ENCODE measurements around the gene OPRD1.
"Not testable (repeated sequence)": the region's sequence is repeated elsewhere in the genome, so short reads cannot be mapped to it uniquely, and the experiment has no call there.

OPRD1 gene

GRCh38 chr1:28848416-28848815 lies 36.4 kb downstream of the OPRD1 start:
- no peak for DNase-seq

GRCh38 chr1:28853093-28853742 lies 41.2 kb downstream of the OPRD1 start:
- DNase-seq, result no peak

- not testable (repeated sequence) for DNase-seq
Measured at GRCh38 chr1:28854406-28854805, 42.4 kb downstream of the OPRD1 start.

GRCh38 chr1:28855046-28855445 lies 43.1 kb downstream of the OPRD1 start:
- no peak for DNase-seq

GRCh38 chr1:28855469-28855951 lies 43.5 kb downstream of the OPRD1 start:
- DNase-seq, result no peak

- no peak for DNase-seq
Measured at GRCh38 chr1:28855969-28856368, 44.0 kb downstream of the OPRD1 start.

GRCh38 chr1:28860332-28861073 lies 48.5 kb downstream of the OPRD1 start:
- peak; percentile 71 for DNase-seq

- DNase-seq, result no peak
Measured at GRCh38 chr1:28862571-28863403, 50.8 kb downstream of the OPRD1 start.

GRCh38 chr1:28864695-28865094 lies 52.7 kb downstream of the OPRD1 start:
- peak; percentile 82 for DNase-seq

GRCh38 chr1:28865997-28866650 lies 54.2 kb downstream of the OPRD1 start:
- DNase-seq, result no peak

- DNase-seq, result no peak
Measured at GRCh38 chr1:28867850-28868249, 55.9 kb downstream of the OPRD1 start.

- DNase-seq, result no peak
Measured at GRCh38 chr1:28869952-28870351, 58.0 kb downstream of the OPRD1 start.

- no peak for DNase-seq
Measured at GRCh38 chr1:28871631-28872401, 59.8 kb downstream of the OPRD1 start.

GRCh38 chr1:28875134-28875533 lies 63.2 kb downstream of the OPRD1 start:
- not testable (repeated sequence) for DNase-seq

- no peak for DNase-seq
Measured at GRCh38 chr1:28877132-28877781, 65.3 kb downstream of the OPRD1 start.

GRCh38 chr1:28878796-28879195 lies 66.8 kb downstream of the OPRD1 start:
- DNase-seq, result no peak

GRCh38 chr1:28882009-28882628 lies 70.1 kb downstream of the OPRD1 start:
- DNase-seq, result peak; percentile 39

GRCh38 chr1:28883242-28883616 lies 71.3 kb downstream of the OPRD1 start:
- no peak for DNase-seq

- no peak for DNase-seq
Measured at GRCh38 chr1:28885472-28885877, 73.5 kb downstream of the OPRD1 start.

- DNase-seq, result no peak
Measured at GRCh38 chr1:28885977-28886730, 74.2 kb downstream of the OPRD1 start.

Measured in NCI-H524 treated with DMSO at 0.1 percent for 48 hours (cell line).